ENCODE data around the gene GMCL2.

The GMCL2 gene

DNA sequence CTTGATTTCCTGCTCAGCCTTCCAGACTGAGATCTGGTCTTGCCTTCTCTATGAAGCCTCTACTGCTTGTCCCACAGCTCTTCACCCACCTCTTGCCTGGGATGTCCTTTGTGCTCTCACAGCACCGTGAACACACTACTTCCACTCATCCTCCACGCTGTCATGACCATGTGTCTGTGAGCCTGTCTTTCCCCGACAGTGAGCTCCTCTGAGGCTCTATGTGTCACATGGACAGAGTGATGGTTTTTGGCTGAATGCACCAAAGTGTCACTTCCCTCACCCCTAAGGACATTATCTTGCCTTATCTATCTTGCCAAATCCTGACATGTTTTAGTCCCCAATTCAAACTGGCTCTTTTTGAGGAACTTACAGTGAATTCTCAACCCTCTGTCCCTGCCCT, 34.1 kb upstream of the GMCL2 start:
- no peak for DNase-seq

DNA sequence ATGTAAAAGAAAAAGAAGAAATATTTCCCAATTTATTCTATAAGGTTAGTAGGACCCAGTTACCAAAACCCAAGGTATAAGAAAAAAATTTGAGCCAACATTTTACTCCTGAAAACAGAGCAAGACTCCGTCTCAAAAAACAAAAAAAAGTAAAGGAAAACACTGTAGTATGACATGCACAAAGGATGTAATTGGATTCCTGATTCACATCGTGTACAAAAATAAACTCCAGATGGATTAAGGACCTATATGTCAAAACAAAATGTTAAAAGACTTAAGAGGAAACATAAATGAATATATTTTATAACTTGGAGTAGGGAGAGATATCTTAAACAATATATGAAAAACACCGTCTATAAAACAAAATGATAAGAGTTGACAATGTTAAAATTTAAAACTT, 31.7 kb upstream of the GMCL2 start:
- DNase-seq = no peak

DNA sequence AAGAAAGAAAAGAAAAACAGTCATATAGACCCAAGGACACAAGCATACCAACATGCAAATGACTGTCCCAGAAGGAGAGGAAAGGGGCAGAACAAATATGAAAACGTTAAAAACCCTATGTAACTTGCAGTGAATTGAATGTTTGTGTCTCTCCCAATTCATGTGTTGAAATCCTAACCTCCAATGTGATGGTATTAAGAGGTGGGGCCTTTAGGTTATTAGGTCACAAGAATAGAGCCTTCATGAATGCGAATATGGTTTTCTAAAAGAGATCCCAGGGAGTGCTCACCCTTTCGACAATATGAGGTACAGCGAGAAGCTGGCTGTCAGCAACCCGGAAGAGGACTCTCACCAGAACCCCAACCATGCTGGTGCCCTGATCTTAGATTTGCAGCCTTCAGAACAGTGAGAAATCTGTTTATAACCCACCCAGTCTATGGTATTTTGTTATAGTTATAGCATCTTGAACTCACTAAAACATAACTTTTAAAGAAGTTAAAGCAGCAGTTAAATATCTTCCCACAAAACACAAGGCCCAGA, 31.1 kb upstream of the GMCL2 start:
- no peak for DNase-seq

DNA sequence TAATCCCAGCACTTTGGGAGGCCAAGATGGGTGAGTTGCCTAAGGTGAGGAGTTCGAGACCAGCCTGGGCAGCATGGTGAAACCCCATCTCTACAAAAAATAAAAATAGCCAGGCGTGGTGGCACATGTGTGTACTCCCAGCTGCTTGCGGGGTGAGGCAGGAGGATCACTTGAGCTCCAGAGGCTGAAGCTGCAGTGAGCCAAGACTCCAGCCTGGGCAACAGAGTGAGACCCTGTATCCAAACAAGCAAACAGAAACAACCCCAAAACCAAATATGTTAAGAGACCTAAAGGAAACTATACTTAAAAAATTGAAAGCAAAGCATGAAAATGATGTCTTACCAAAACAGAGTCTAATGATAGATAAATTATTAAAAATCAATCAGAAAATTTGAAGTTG, 29.6 kb upstream of the GMCL2 start:
- no peak for DNase-seq

DNA sequence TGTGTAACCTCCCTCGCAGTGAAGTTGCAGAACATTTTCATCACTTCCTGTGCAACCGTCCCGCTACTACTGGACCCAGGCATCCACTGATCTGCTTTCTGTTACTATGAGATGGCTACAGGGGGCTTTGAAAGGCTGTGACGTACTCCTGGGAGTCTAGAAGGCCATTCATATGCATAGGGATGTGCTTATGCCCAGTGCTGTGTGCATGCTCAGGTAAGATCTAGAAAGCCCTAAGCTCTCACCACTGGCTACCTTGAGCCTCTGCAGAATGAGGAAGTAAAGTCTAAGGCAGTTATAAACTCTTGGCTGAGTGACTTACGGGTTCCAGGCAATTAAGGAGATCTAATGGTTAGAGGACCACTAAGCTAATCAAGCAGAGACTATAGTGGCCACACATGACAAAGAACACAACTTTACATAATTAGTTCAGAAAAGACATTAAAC, 28.9 kb upstream of the GMCL2 start:
- no peak for DNase-seq

DNA sequence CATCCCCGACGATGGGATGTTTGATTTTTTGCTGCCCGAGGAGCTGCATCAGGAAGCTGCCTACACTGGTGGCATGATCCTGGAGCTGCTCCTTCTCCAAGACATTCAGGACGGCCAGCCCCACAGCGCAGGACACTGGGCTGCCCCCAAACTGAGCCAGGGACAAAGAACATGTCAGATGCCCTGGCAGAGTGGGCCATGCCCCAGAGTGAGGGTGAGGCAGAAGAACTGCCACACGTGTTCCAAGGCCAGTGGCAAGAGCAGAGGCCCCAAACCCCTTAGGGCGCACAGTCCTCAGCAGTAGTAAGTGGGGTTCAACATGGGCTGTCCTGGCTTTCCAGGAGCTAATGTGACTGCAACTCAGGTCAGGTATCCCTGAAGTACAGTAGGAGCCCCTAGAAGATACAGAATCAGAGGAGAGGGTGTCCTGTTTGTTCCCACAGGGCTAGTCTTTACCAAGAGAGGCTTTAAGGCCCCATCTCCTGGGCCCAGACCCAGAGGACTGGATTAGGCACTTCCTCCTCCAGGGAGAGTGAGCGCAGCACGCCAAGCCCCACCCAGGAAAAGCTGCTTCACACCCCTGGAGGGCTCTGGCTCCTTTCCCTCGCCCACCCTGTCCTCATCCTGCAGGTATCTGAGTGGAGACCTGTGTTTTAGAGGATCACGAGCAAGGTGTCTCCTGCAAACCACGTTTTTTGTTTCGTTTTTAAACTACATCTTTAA, 28.3 kb upstream of the GMCL2 start:
- DNase-seq = no peak

DNA sequence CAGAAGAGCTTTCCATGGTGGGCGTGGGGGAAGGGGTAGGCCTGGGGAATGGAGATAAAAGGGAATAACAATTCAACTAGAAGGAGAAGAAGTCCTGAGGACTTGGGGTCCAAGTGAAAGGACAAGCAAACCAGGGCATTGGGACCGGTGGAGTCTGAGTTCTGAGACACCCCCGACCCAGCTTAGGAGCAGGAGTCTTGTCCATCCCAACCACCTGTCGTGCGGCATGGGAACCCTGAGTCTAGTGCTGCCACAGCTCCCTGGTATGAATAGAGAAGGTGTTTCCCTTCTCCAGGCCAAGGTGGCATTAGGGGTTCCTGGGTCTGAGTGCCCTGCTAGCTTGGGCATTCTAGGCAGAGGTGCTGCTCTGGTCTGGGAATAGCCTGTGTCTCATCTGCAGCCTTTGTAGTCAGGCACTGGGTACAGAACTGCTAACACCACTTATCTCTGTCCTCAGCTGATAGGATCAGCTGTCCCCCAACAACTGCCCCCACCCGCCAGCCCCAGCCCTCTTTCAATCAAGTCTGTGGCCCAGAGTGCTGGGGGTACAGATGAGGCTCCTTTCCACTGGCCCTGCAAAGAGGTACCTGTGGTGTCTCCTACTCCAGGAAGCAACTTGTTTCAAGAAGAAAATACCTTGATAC, 27.1 kb upstream of the GMCL2 start:
- no peak for DNase-seq

DNA sequence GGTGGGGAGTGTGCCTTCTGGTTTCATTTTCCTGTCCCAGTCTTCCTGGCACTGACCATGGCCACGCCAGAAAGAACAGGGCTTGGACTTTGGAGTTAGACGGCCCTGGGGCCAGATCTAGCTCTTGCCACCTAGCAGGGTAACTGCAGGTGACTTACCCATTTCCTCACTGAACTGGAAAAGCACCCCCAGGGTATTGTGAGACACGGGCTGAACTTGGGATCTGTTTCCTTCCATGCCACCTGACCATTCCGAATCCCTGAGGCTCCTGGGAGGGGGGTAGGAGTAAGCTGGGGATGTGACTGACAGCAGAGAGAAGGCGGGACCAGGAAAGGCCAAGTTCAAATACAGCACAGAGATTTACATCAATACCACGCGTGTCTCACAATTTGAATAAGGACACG, 26.6 kb upstream of the GMCL2 start:
- no peak for DNase-seq

DNA sequence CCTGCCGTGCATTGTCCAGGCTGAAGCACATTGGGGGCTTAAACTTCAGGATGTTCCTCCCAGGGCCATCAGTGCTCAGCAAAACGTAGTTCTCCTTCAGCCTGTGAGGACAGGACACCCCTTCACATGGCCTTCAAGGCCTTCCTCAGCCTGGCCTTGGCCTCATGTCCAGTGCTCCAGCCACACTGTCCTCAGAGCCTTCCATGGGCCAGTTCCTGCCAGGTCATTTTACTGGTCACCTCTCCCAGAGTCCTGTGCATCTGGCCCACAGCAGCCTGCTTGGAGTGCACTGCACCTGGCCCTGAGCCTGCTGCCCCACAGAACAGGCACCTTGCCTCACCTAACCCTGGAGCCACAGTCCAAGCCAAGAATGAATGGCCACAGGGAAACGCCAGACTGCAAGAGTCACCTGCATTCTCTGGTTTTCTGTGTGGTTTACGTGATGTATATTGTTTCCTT, 25.9 kb upstream of the GMCL2 start:
- DNase-seq = no peak

DNA sequence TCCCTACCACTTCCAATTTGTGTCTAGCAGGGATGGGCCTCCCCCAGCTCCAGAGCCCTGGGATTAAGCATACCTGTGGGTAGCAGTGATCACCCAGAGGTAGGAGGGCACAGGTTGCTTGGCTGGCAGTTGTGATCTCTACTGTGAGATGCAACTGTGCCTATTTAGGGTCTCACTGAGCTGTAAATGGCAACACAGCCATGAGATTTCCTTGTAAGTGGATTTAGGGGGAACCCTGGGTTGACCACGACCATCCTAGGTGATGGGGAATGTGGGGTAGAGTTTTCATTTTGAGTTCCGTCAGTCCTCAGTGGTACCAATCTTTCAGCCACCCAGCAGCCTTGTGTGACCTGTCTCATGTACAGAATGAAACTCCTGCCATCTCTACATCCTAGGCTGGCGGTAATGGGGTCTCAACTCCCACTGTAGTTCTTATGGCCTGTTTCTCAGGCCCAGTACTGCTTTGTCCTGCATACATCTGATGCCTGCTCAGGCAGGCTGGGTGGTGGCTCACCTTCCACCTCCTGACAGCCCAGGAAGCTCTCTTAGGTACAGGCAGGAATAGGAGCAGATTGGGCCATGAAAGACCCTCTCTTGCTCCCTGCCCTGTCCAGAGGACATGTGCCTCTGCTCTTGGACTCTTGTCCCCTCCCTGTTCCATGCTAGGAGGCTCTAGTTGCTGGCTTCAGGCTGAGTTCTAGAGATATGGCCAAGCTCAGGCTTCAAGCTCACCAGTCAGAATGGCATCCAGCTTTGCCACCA, 25.3 kb upstream of the GMCL2 start:
- no peak for DNase-seq

DNA sequence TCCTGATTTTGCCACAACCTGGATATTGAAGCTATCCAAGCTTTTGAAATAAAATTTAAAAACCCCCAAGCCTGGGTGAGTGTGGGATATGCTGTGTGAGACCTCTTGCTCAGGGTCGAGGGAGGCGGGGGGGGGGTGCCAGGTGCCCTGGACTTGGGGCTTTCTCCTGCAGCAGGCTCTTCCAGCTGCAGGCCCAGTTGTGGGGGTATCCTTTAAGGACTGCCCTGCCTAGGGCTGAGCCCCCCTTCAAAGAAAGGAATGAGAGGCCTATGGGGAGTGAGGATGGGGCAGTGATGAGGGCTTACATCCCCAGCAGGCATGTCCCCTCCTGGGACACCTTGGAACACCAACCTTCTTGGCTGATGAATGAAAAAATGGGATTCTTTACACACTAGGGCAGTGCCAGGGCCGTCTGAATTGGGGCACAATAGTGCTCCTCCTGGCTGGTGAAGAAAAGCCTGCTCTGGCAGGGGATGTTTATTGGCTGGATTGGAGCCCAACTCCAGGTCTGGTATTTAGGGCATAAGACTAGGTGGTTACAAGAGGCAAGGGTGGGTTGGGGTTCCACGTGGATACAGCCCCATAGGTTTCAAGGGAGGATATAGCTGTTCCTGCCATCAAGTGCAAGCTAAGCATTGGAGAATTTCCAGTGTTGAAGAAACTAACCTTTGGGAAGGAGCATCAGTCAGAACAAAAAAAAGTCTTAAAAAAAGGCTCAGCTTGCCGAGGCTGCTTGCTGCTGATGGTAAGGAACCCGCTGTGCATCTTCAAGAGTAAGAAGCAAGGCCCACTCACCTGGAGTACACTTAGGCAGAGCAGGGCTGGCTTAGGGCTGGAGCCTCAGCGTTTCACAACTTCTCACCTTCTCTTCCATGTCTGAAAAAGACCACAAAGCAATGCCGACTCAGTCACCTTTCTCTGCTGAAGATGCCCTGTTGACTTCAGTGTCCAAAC, 24.2 kb upstream of the GMCL2 start:
- DNase-seq = no peak

DNA sequence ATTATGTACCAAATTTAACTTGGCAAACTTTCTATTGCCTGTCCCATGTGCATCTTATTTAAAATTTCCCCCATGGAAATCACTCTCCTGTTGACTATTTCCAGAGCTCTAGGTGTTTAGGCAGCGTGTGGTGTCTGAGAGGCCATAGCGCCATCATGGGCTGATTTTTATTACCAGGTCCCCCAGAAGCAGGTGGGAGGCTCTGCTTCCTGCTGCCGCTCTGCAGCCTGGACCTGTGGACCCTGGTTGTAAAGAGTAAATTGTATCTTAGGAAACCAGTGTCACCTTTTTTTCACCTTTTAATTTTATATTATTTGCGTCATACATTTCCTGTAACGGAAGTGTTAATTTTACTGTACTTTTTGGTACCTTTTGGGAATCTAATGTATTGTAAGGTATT, 23.5 kb upstream of the GMCL2 start:
- DNase-seq = no peak

DNA sequence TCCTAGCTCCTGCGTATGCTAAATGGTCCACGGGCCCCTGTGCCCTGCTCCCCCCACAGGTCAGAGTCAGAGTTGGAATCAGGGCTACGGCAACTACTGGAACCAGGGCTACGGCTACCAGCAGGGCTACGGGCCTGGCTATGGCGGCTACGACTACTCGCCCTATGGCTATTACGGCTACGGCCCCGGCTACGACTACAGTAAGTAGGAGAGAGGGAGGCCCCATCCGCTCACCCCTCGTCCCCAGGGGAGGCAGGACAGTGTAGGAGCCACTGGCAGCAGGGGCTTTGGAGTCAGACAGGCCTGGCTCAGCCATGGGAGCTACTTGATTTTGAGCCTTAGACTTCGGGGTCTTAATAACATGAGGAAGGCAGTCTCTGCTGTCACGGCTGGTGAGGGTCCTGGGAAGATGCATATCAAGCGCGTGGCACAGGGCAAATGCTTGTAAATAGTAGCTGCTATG, 22.9 kb upstream of the GMCL2 start:
- DNase-seq = no peak

DNA sequence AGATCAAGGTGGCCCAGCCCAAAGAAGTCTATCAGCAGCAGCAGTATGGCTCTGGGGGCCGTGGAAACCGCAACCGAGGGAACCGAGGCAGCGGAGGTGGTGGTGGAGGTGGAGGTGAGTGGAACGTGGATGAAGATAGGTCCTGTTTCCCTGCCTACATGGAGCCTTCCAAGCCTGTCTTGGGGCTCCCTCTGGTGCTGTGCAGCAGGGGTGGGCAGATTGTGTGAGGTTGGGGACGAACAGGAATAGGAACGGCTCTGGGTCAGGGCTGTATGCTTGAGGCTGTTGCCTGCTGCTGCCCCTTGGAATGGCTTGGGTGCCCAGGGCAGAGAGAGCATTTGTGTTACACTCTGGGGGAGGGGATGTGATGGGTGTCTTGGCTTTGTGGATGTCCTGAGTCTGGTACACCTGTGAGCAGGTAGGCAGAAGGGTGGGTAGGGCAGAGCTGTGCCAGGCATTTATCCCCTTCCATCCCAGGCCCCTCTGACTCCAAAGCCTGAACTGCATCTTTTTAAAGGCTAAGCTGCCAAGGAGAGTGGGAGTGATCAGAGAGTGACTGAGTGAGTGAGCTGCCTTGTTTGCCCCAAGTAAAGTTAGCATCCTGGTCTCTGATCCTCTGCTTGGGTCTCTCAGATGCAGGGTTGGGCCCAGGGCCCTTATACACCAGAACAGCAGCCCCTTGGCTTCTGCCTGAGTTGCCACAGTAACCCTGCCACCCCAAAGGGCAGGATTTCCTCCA, 22.3 kb upstream of the GMCL2 start:
- no peak for DNase-seq

DNA sequence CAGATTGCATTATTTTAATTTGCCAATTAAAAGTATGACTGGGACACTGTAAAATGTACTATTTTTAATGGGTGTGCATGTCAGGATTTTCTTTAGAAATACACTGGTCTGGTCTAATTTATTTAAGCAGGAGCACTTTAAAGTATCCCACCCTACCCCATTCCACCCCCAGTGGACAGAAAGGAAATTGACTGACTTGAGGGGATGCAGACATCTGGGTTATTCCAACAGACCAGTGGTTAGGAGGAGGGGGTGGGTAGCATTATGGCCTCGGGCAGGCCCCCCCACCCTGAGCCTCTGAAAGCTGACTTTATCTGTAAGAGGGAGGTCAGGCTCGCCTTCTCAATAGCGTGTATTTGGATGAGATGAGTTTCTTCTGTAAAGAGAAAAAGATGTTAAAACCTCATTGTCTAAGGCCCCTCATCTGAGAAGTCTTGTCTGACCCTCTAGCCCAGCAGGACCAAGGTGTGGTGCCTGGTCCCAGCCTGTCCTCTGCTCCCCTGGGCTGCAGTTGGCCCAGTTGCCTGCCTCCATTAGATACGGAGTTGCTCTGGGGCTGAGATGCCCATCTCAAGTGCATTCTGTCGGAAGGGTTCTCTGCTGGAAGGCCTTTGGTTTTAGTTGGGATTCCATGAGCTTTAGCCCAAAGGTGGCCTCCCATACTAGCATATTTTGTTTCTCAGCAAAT, 21.5 kb upstream of the GMCL2 start:
- DNase-seq = peak; percentile 26

DNA sequence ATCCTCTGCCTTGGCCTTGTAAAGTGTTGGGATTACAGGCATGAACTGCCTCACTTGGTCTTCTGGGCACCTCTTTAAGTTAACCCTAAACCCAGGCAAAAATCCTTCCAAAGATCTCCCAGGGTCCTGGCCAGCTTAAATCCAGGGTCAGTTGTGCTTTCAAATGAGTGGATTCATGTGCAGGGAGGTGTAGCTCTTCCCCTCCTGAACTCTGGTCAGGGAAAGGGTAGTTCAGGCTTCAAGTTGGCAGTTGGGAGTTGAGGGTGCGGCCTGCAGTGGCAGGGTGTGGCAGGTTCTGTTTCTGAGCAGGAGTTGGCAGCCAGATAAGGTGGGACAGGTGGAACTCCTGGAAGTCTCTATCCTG, 20.7 kb upstream of the GMCL2 start:
- no peak for DNase-seq

DNA sequence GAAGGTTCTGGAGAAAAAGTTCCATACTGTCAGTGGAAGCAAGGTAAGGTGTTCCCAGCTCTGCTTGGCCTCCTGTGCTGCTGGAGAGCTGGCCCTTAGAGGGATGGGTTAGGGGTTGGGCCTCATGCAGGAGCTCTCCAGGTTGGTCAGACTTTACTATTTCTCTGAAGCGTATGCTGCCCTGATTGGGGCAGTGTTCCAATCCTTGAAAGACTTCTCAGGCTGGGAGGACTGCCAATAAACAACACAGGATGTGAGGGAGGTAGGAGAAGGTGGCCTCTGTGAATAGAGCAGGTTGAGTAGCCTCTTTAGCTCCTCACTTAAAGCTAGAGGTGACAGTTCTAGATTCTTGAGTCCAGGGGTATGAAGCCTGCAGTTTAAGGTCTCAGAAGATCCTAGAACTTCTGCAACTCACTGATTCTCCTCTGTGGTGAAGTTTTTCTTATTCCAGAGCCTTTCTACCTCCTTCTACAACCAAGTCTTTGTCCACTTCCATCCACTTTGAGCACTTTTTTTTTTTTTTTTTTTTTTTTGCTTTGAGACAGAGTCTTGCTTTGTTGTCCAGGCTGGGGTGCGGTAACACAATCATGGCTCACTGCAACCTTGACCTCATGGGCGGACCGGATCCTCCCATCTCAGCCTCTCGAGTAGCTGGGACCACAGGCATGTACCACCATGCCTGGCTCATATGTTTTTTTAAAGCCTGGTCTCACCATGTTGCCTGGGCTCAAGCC, 20.2 kb upstream of the GMCL2 start:
- DNase-seq = no peak

DNA sequence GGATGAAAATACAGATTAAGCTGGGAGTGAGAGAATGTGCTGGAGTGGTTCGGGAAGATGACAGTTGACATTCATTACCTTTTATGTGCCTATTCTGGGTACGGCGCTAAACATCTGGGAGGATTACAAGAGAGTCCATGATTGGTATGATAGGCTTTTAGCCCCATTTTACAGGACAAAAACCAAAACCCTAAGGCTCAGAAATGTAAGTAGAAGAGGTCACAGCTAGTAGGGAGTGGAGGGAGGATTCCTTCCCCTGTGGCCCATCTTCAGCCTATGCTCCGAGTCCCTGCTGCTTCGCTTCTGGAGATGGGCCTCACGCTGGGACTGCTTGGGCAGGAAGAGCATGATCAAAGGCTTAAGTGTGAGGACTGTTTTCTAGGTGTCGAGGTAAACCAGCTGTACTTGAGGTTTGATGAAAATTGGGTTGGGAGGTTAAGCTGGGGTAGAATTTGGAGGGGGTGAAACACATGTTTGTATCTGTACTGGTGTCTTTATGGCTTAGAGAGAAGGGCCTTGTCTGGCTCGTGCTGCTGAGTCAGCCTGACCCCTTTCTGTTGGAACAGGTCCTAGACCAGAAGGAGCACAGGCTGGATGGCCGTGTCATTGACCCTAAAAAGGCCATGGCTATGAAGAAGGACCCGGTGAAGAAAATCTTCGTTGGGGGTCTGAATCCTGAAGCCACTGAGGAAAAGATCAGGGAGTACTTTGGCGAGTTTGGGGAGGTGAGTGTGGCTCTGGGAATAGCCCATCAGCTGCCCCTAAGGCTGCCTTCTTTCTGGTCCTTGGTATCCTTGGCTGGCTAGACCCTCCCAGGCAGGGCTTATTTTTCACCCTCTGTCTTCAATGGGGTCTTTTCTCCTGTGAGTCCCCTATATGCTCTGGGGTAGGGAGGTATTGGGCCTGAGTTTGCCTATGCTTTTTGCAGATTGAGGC, 19.3 kb upstream of the GMCL2 start:
- DNase-seq = no peak

DNA sequence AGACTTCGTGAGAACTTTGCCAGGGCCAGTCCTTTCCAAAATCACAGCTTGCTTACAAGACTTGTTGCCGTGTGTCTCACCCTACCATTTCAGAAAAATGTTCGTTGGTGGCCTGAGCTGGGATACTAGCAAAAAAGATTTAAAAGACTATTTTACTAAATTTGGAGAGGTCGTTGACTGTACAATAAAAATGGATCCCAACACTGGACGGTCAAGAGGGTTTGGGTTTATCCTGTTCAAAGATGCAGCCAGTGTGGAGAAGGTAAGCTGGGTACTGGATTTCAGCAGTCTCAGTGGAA, 18.5 kb upstream of the GMCL2 start:
- no peak for DNase-seq

All from DMS 273 treated with DMSO at 0.1 percent for 48 hours (cell line).